ENCODE data around the gene ENPP6. TPM values are rescaled to one million over a fixed set of nuclear protein-coding genes. Genes with fewer than 3 reads are reported as not detected.

ENPP6 gene
- total RNA-seq, 6 experiments from 2014 or later, result not detected

DNA sequence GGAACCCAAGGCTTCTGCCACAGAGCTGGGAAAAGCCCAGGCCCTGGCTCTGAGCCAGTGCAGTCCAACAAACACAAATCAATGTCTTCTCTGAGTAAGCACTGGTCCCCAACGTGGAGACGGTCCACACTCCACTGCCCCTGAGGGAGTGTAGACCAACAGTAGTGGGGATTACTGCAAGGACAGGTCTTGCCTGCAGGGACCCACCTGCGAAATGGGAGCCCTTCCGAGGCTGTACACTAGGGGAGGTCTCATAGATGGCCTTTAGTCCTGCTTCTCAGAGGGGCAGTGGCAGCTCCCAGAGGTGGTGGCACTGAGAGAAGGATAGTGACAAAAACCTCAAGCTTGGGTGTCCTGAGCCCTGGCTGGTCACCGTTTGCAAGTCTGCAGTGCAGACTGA is 19.5 kb downstream of the ENPP6 start:
- Mint-ChIP-seq H3K4me3 (no peak overlapping the region), H3K4me1 (ENCODE audit: low read depth) (no peaks in the 10 kb centered on the region), H3K36me3 (ENCODE audit: low read depth) (no peaks in the 10 kb centered on the region), H3K27ac (no peak overlapping the region), H3K27me3 (ENCODE audit: insufficient read depth) (peaks cover 1% of the 10 kb centered on the region; the same call in 1 of the 2 replicates), H3K9me3 (peaks cover 9% of the 10 kb centered on the region; the same call in 1 of the 2 replicates)
- DNase-seq, result no peak
- TF ChIP-seq, protein P1, sequence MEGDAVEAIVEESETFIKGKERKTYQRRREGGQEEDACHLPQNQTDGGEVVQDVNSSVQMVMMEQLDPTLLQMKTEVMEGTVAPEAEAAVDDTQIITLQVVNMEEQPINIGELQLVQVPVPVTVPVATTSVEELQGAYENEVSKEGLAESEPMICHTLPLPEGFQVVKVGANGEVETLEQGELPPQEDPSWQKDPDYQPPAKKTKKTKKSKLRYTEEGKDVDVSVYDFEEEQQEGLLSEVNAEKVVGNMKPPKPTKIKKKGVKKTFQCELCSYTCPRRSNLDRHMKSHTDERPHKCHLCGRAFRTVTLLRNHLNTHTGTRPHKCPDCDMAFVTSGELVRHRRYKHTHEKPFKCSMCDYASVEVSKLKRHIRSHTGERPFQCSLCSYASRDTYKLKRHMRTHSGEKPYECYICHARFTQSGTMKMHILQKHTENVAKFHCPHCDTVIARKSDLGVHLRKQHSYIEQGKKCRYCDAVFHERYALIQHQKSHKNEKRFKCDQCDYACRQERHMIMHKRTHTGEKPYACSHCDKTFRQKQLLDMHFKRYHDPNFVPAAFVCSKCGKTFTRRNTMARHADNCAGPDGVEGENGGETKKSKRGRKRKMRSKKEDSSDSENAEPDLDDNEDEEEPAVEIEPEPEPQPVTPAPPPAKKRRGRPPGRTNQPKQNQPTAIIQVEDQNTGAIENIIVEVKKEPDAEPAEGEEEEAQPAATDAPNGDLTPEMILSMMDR (IDR thresholded peaks at IDR 0.05), result no peak

DNA sequence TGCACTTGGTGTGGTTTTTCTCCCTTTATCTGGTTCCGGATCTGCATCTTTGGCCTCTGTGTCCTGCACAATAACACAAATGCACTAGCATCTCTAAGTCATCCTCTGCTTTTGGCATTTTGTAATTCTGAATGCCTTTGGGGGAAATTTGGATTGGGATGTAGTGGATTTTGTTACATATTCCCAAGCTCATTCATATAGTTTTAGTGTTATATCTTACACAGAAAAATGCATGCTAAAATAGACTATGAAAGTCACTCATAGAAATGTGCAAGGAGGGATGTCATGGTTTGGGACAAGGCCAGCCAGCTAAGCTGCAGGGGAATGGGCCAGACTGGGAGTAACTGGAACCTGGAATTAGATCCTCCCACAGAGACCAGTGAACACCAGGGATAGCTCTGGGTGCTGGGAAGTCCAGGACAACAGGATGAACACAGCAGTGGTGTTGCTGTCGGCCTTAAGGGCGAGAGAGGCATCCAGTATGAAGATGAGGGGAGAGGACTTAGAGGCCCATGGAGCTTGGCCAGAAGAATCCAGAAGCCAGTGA is 20.1 kb downstream of the ENPP6 start:
- Mint-ChIP-seq H3K27me3 (ENCODE audit: insufficient read depth) (peaks cover 1% of the 10 kb centered on the region; the same call in 1 of the 2 replicates), H3K9me3 (peaks cover 9% of the 10 kb centered on the region; the same call in 1 of the 2 replicates), H3K27ac (no peak overlapping the region), H3K4me3 (no peak overlapping the region), H3K36me3 (ENCODE audit: low read depth) (no peaks in the 10 kb centered on the region), H3K4me1 (ENCODE audit: low read depth) (no peaks in the 10 kb centered on the region)
- no peak for DNase-seq
- TF ChIP-seq, protein P1 (IDR thresholded peaks at IDR 0.05), result no peak

DNA sequence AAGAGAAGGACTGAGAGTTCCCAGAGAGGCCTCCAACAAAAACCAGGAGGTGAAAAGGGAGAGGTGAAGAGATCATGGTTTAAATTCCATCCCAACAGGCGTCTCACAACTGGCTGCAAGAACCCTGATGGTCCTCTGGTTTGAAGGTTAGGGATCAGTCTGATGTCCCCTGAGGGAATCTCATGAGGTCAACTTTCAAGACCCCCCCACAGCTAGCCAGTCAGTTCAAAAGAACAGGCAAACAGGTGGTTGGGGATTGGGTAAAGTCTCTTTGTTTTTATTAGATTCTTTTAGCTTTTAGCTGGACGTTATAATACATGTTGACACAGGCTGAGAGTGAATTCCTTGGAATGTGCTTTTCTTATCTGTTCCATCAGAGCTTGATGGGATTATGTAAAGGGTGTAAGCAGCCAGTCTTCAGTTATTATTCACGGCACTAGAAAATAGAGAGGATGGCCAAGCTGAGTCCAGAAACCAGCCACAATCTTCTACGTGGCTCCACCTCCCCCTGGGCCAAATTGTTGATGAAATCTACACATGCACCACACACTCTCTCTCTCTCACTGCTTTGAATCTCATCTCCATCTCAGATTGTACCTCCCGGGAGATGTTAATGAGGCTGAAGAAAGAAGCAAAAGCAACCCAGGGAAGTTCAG is 20.8 kb downstream of the ENPP6 start:
- H3K4me1 Mint-ChIP-seq (ENCODE audit: low read depth), result no peaks in the 10 kb centered on the region
- no peak overlapping the region for H3K27ac Mint-ChIP-seq
- DNase-seq, result no peak
- TF ChIP-seq, protein P1 (IDR thresholded peaks at IDR 0.05), result no peak
- peaks cover 9% of the 10 kb centered on the region; the same call in 1 of the 2 replicates for H3K9me3 Mint-ChIP-seq
- no peaks in the 10 kb centered on the region for H3K36me3 Mint-ChIP-seq (ENCODE audit: low read depth)
- peaks cover 1% of the 10 kb centered on the region; the same call in 1 of the 2 replicates for H3K27me3 Mint-ChIP-seq (ENCODE audit: insufficient read depth)
- no peak overlapping the region for H3K4me3 Mint-ChIP-seq

DNA sequence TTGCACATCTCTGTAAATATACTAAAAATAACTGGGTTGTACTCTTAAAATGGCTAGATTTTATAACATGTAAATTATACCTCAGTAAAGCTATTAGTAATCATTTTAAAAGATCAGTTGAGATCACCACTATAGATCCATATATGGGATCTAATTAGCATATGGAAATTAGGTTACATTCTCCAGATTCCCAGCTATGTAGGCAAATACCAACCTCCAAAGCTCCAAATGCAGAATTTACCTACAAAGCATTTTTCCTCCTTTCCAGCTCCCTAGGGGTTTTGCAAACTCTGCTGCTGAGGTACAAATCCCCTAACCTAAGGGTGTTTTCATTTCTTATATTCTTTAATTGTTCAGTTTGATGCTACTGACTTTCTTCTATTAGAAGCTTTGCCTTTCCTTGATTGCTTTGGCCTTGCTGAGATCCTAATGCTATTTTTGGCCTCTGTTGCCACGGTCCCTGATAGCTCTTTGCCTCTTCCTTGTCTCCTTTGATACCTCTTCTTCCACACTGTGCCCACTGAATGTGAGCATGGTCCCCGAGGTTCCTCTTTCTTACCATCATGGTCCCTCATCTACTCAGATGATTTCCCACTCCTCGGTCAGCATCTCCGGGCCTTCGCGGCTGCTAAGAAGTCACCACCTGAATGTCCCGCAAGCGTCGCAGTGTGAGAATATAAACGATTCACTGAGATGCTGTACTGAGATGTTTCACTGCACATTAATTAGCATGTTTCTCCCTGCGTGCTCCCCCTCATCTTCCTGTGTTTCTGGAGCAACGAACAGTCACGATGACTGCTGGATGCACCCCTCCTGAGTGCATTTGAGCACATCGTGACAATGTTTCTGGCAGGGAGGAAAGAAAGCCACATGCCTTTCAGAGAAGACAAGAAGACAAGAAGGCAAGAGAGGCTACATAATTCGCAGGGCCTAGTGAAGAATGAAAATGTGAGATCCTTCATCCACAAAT is 23.8 kb downstream of the ENPP6 start:
- Mint-ChIP-seq H3K36me3 (ENCODE audit: low read depth) (no peaks in the 10 kb centered on the region), H3K27ac (no peak overlapping the region), H3K4me3 (no peak overlapping the region), H3K4me1 (ENCODE audit: low read depth) (no peaks in the 10 kb centered on the region), H3K9me3 (peaks cover 5% of the 10 kb centered on the region; the same call in 1 of the 2 replicates), H3K27me3 (ENCODE audit: insufficient read depth) (peaks cover 1% of the 10 kb centered on the region; the same call in 1 of the 2 replicates)
- DNase-seq, result no peak
- TF ChIP-seq, protein P1 (IDR thresholded peaks at IDR 0.05), result no peak

DNA sequence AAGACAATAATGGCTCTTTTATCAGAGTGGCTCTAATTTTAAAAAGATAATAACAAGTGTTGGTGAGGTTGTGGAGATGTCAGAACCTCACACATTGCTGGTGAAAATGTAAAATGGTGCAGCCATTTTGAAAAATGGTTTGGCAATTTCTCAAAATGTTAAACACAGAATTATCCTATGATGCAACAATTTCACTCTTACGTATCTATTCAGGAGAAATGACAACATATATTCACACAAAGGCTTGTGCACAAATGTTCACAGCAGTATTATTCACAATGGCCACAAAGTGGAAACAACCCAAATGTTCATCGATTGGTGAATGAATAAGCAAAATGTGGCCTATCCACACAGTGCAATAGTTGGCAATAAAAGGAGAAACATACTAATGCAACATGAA is 24.7 kb downstream of the ENPP6 start:
- peaks cover 1% of the 10 kb centered on the region; the same call in 1 of the 2 replicates for H3K27me3 Mint-ChIP-seq (ENCODE audit: insufficient read depth)
- TF ChIP-seq, protein P1 (IDR thresholded peaks at IDR 0.05), result no peak

More for the DNA sequence above, 24.7 kb downstream of the ENPP6 start:
- Mint-ChIP-seq H3K4me1 (ENCODE audit: low read depth) (no peaks in the 10 kb centered on the region), H3K9me3 (peaks cover 5% of the 10 kb centered on the region; the same call in 1 of the 2 replicates), H3K27ac (no peak overlapping the region), H3K36me3 (ENCODE audit: low read depth) (no peaks in the 10 kb centered on the region), H3K4me3 (no peak overlapping the region)
- DNase-seq, result no peak
